ENCODE measurements around the gene CAMSAP2.

DNA sequence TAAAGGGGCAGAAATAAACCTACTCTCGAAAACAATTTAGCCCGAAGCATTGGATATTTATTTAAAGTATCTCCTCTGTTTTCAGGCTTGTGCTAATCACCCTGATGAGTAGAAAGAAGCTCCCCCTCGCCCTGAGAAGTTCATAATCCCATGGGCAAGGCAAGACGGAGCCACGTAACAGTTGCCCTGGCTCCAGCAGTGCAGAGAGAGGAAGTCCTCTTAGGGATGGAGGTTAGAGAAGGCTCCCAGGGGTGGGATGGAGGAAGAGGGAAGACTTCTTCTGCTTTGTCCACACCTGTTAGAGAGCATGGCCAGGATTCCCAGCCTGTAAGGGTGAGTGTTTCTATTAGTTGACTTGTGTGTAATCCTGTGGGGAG lies 130.7 kb downstream of the CAMSAP2 start:
- TF ChIP-seq CTCF (IDR thresholded peaks at IDR 0.05) (no peak), POLR2A (IDR thresholded peaks at IDR 0.05) (no peak)
